GM21528 (cell line): Measurements from ENCODE around the gene TOP3A.
A peak's percentile ranks its signal among the peaks of the same experiment; 100 is the strongest.
"Not testable (repeated sequence)": the region's sequence is repeated elsewhere in the genome, so short reads cannot be mapped to it uniquely, and the experiment has no call there.

Experiments
- ATAC-seq: cut with Tn5 transposase; IDR thresholded peaks from one replicate; pipeline ENCODE4 v1.9.1; 2021; ENCODE audit warnings: mild to moderate bottlenecking, moderate library complexity; ENCODE audit not compliant: unreplicated experiment, low FRiP score

TOP3A gene

GRCh38 chr17:18314731-18315561 lies at the start of gene TOP3A, which contains the start of gene SMCR8:
TSS of gene TOP3A (minus strand) at chr17:18314994. CDS start at chr17:18314778, 216 bp downstream.
TSS of gene SMCR8 (plus strand) at chr17:18315293. CDS start at chr17:18315790, 497 bp downstream.
- peak; percentile 79 for ATAC-seq

DNA sequence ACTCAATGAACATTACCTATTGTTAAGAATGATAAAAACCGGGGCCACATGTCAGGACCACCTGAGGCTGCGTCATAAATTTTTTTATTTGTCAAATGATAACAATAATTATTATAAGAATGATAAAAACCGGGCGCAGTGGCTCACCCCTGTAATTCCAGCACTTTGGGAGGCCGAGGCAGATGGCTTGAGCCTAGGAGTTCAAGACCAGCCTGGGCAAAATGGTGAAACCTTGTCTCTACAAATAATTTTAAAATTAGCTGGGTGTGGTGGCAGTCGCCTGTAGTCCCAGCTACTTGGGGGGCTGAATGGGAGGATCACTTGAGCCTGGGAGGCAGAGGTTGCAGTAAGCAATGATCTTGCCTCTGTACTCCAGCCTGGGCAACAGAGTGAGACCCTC lies 49.4 kb upstream of the TOP3A start:
- no peak for ATAC-seq

- ATAC-seq = peak; percentile 95
Measured at GRCh38 chr17:18363101-18364049, 48.6 kb upstream of the TOP3A start, which contains the start of gene SHMT1. TSS of gene SHMT1 (minus strand) at chr17:18363550. CDS start at chr17:18355981, 7,569 bp downstream.

GRCh38 chr17:18362698-18363100 lies 47.9 kb upstream of the TOP3A start:
- ATAC-seq = no peak

GRCh38 chr17:18361837-18362697 lies 47.3 kb upstream of the TOP3A start:
- no peak for ATAC-seq

GRCh38 chr17:18360518-18360917 lies 45.7 kb upstream of the TOP3A start:
- ATAC-seq = no peak

- ATAC-seq = no peak
Measured at GRCh38 chr17:18356624-18357023, 41.8 kb upstream of the TOP3A start.

DNA sequence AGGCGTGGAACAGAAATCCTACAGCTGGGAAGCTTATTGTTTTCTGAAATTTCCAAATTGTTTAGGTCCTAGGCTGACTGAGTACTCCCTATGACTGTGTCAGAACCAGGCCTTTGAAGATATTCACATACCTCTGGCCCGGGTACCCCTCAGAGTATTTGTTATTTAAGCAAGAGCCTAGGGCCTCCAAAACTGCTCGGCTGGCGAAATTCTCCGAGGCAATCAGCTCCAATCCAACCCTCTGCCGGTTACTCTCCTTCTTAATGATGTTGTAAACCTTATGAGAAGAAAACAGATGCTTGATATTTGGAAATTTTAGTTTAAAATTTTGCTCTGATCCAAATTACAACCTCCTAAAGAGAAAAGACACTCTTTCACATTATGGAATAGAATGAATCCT lies 38.7 kb upstream of the TOP3A start:
- no peak for ATAC-seq

DNA sequence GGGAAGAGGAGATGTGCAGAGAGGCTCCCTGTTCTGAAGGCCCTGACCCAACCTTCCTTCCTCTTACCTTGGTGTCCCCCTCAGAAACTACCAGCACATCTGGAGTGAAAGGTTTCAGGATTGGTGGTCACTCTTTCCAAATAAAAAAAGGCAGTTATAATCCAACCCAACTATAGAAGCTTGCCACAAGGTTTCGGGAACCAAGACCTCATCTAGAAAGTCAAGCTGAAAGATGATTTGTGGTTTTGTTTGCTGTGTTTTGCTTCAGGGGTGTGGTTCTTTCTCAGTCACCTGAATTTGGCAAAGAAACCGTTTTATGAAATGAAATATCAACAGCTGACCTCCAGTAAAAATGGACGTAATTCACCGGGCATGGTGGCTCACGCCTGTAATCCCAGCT lies 29.2 kb upstream of the TOP3A start:
- ATAC-seq = no peak

DNA sequence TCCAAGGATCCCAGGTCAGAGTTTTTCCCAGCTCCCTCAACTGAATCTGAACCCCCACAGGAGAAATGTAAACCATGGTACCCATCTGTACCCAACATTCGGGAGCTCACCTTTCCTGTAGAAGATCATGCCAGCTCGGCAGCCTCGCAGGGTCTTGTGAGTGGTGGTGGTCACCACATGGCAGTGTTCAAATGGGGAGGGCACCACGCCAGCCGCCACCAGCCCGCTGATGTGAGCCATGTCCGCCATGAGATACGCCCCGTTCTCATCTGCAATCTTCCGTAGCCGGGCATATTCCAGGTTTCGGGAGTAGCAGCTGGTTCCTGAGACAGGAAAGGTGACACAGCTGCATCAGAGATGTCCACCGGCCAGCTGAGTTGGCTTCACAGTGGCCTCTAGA lies 25.1 kb upstream of the TOP3A start:
- ATAC-seq = no peak

DNA sequence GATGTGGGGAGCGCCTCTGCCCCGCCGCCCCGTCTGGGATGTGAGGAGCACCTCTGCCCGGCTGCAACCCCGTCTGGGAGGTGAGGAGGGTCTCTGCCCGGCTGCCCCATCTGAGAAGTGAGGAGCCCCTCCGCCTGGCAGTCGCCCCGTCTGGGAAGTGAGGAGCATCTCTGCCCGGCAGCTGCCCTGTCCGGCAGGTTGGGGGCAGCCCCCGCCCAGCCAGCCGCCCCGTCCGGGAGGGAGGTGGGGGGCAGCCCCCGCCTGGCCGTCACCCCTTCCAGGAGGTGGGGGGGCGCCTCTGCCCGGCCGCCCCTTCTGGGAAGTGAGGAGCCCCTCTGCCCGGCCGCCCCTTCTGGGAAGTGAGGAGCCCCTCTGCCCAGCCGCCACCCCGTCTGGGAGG lies 23.4 kb upstream of the TOP3A start:
- not testable (repeated sequence) for ATAC-seq

DNA sequence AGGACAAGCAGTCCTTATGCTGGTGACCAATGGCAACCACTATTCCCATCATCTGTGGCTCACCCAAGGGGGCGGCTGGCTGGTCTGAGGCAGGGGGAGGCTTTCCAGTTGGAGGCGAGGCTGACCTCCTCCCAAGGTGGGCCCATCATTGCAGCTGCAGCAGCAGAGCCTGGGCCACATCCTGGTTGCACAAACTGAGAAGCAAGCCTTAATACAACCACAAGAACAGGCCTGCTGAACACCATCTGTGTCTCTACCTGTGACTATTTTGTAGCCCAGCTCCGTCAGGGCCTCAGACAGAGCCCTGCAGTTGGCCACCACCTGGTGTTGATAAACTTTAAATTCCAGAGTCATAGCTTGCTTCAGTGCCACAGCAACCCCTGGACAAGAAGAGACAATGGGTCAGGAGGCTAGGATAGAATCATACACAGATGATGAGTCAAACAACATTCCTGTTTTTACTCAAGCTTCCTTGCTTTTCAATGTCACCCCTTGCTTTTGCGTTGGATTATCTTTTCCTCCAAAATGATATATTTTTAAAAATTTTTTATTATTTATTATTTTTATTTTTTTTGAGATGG lies 18.2 kb upstream of the TOP3A start:
- ATAC-seq = no peak

GRCh38 chr17:18331879-18332278 lies 17.1 kb upstream of the TOP3A start:
- no peak for ATAC-seq

GRCh38 chr17:18328643-18329204 lies 13.9 kb upstream of the TOP3A start:
- ATAC-seq = no peak

DNA sequence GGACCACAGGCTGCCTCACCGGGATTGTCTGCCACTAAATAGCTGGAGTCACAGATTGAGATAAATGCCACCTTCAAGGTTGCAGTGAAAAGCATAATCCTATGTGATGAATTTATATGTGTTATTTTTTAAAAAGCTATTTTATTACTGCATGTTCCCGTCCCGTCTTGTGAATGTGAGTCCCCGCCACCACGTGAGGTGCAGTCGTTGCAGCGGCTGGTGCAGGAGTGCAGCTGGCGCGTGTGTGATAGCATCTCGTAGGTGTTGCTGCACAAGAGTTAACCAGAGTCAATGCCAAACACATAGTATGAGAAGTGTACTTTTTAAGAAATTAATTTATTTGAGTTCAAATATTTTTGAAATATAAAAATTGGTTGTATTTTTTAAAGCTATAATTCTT lies 12.8 kb upstream of the TOP3A start:
- no peak for ATAC-seq

- ATAC-seq = no peak
Measured at GRCh38 chr17:18327093-18327492, 12.3 kb upstream of the TOP3A start.

DNA sequence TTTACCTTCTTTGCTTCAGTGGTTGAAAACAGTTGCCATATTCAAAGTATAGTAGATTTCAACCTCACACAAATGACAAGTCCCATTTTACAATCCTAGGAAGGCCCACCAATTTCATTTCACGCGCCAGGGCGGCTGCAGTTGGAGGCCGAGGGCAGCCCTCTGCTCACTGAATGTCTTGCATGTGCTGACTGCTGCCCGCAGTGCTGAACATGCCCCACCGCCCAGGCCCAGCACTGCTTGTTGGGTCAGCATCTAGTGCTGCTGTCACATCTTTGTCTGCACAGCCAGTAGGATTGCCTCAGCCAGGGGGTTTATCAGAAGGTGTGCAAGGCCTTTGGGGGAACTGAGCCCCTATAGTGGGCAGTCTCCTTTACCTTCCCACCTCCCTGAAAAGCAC lies 11.8 kb upstream of the TOP3A start:
- ATAC-seq = no peak

- ATAC-seq = no peak
Measured at GRCh38 chr17:18326039-18326438, 11.2 kb upstream of the TOP3A start.
